ENCODE results near the gene ATP6V1C2.
"Not testable (repeated sequence)": the region's sequence is repeated elsewhere in the genome, so short reads cannot be mapped to it uniquely, and the experiment has no call there.

DNA sequence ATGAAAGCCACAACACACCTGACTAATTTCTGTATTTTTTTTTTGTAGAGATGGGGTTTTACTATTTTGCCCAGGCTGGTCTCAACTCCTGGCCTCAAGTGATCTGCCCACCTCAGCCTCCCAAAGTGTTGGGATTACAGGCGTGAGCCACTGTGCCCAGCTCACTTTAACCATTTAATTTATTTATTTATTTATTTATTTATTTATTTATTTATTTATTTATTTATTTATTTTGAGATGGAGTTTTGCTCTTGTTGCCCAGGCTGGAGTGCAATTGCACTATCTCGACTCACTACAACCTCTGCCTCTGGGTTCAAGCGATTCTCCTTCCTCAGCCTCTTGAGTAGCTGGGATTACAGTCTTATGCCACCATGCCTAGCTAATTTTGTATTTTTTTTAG is 96.9 kb downstream of the ATP6V1C2 start:
- not testable (repeated sequence) for TF ChIP-seq MAZ (IDR thresholded peaks at IDR 0.05; ENCODE audit: borderline replicate concordance, low read depth, low read length); SMC3 (IDR thresholded peaks at IDR 0.05; ENCODE audit: low read depth, low read length)
